K562 (cell line): ENCODE data around the gene LGALS3BP. TPM values are rescaled to one million over a fixed set of nuclear protein-coding genes. Genes with fewer than 3 reads are reported as not detected.

Source experiments
- ATAC-seq: fragments of 200-7000 bp; cut with Tn5 transposase; 3 replicates; pipeline ENCODE4 v1.9.1; 2020; ENCODE audit warnings: moderate library complexity
- BruUV-seq: library from RNA; stranded (reverse); fragments of 400-500 nt; replicated peaks from 2 replicates; lab custom pipeline; 2021; lab: Mats Ljungman, UMichigan
- CTCF ChIA-PET: fragments of 300-600 bp; formaldehyde crosslinking; extraction: SDS; loops from one replicate; lab custom pipeline; 2021; ENCODE audit warnings: low intra/inter-chr PET ratio; lab: Yijun Ruan, JAX
- POLR2A ChIA-PET: fragments of 300-600, 350-650 bp; sonication (Branson Sonifier 250); formaldehyde crosslinking; extraction: SDS; loops from one replicate; lab custom pipeline; 2021; ENCODE audit warnings: antibody characterized with exemption, inconsistent platforms; lab: Yijun Ruan, JAX
- DNase-seq, 4 experiments: peaks; one replicate each; pipeline versions ENCODE4 v3.0.0 to v3.0.0-alpha.2; 2011 to 2018; ENCODE audit warnings: low spot score in 3 of 4, mixed read lengths in 3 of 4; ENCODE audit errors: extremely low read depth in 1 of 4
- FAIRE-seq: peaks from 2 replicates; lab custom pipeline; 2011; peaks lifted over from hg19 to GRCh38; lab: Jason Lieb, UNC
- H2AFZ ChIP-seq: 2 replicates; pipeline ENCODE4 v1.6.0; 2011; ENCODE audit warnings: low read depth, low read length, control low read depth, inconsistent platforms
- H3K27ac ChIP-seq: fragments of 200-600 bp; 3 replicates; pipeline ENCODE4 v1.8.0; 2011; ENCODE audit warnings: low read depth, mild to moderate bottlenecking, control low read depth, inconsistent platforms, low read length, moderate library complexity, mixed read lengths; ENCODE audit errors: extremely low read depth
- H3K27me3 ChIP-seq, 2 experiments: fragments of 300-600 bp in 1 of 2; 2 replicates in 1 of 2; 3 replicates in 1 of 2; pipeline versions ENCODE4 v1.6.0 to v1.8.0; 2011; ENCODE audit warnings: inconsistent platforms in 2 of 2, low read length in 2 of 2, mild to moderate bottlenecking in 1 of 2, mixed read lengths in 1 of 2, moderate library complexity in 1 of 2; ENCODE audit not compliant: control insufficient read depth in 2 of 2, insufficient read depth in 2 of 2
- H3K36me3 ChIP-seq: fragments of 300-600 bp; 3 replicates; pipeline ENCODE4 v1.8.0; 2011; ENCODE audit warnings: mild to moderate bottlenecking, low read length, inconsistent platforms; ENCODE audit not compliant: control insufficient read depth, insufficient read depth
- H3K4me1 ChIP-seq, 2 experiments: fragments of 200-600 bp in 1 of 2; replicated peaks in 1 of 2; 2 replicates in 1 of 2; 3 replicates in 1 of 2; pipeline versions ENCODE4 v1.5.1 to v1.8.0; 2011; ENCODE audit warnings: inconsistent platforms in 2 of 2, low read length in 2 of 2, mild to moderate bottlenecking in 1 of 2, mixed read lengths in 1 of 2, moderate library complexity in 1 of 2; ENCODE audit not compliant: control insufficient read depth in 2 of 2, insufficient read depth in 2 of 2
- H3K4me2 ChIP-seq: 2 replicates; pipeline ENCODE4 v1.6.1; 2011; ENCODE audit warnings: low read length, control low read depth, inconsistent platforms, mixed read lengths; ENCODE audit not compliant: insufficient read depth
- H3K4me3 ChIP-seq: fragments of 200-600 bp; sonication (generic), shearing (Covaris generic); 2 replicates; pipeline ENCODE4 v1.5.1; 2016; ENCODE audit warnings: control low read depth, inconsistent platforms
- H3K79me2 ChIP-seq: fragments of 200-600 bp; 3 replicates; pipeline ENCODE4 v1.8.0; 2011; ENCODE audit warnings: low read length, inconsistent platforms; ENCODE audit not compliant: control insufficient read depth, insufficient read depth
- H3K9ac ChIP-seq, 2 experiments: 2 replicates each; pipeline versions ENCODE4 v1.6.0 to v1.6.1; 2011; ENCODE audit warnings: low read depth in 2 of 2, low read length in 2 of 2, control low read depth in 1 of 2, inconsistent platforms in 1 of 2, mild to moderate bottlenecking in 1 of 2, mixed read lengths in 1 of 2; ENCODE audit not compliant: insufficient read depth in 1 of 2
- H3K9me1 ChIP-seq: one replicate; pipeline ENCODE4 v1.6.0; 2011; ENCODE audit warnings: inconsistent platforms, mild to moderate bottlenecking, low read length, moderate library complexity; ENCODE audit not compliant: control insufficient read depth, insufficient read depth
- H3K9me3 ChIP-seq: replicated peaks from 2 replicates; pipeline ENCODE4 v1.5.1; 2011; ENCODE audit warnings: low read depth, low read length, inconsistent platforms; ENCODE audit not compliant: control insufficient read depth, insufficient read depth
- H4K20me1 ChIP-seq: replicated peaks from 2 replicates; pipeline ENCODE4 v1.6.1; 2011; ENCODE audit warnings: low read length, inconsistent platforms, mixed read lengths; ENCODE audit not compliant: control insufficient read depth, insufficient read depth
- FOSL1 ChIP-seq: fragments of 200-800 bp; sonication (Bioruptor generic); conservative IDR thresholded peaks from 2 replicates; pipeline ENCODE4 v1.6.1; 2016; ENCODE audit warnings: missing genetic modification characterization, missing compliant biosample characterization
- GATAD2B ChIP-seq: fragments of 450-650 bp; IDR thresholded peaks from 2 replicates; pipeline ENCODE4 v1.6.1; 2017; ENCODE audit warnings: mild to moderate bottlenecking, borderline replicate concordance
- HEY1 ChIP-seq: fragments of 250-450 bp; sonication (Bioruptor Pico); IDR thresholded peaks from 2 replicates; pipeline ENCODE4 v1.5.0; 2020; ENCODE audit warnings: mild to moderate bottlenecking, moderate library complexity, borderline replicate concordance
- HMGN3 ChIP-seq: IDR thresholded peaks from 2 replicates; pipeline ENCODE4 v1.6.1; 2011; ENCODE audit warnings: borderline replicate concordance, low read depth, mild to moderate bottlenecking, mixed read lengths, low read length; ENCODE audit not compliant: insufficient read length; ENCODE audit errors: extremely low read depth
- JUN ChIP-seq, 2 experiments: sonication (generic) in 1 of 2; formaldehyde crosslinking in 1 of 2; IDR thresholded peaks; 2 replicates each; pipeline versions ENCODE4 v1.6.1 to v1.8.0; 2012 to 2022; ENCODE audit warnings: borderline replicate concordance in 2 of 2, mild to moderate bottlenecking in 2 of 2, improper control_type of control experiment in 1 of 2, low read depth in 1 of 2, low read length in 1 of 2, missing genetic modification reagents in 1 of 2
- JUND ChIP-seq, 2 experiments: IDR thresholded peaks; 2 replicates in 1 of 2; 3 replicates in 1 of 2; pipeline ENCODE4 v1.6.1; 2011; ENCODE audit warnings: borderline replicate concordance in 2 of 2, low read depth in 2 of 2, low read length in 2 of 2, improper control_type of control experiment in 1 of 2, missing biosample characterization in 1 of 2, missing genetic modification characterization in 1 of 2, missing genetic modification reagents in 1 of 2
- KDM5B ChIP-seq: fragments of 200-600 bp; sonication (generic); IDR thresholded peaks from 2 replicates; pipeline ENCODE4 v1.6.1; 2012; ENCODE audit warnings: low read depth, mild to moderate bottlenecking, moderate library complexity, low read length, control low read depth, inconsistent platforms; ENCODE audit not compliant: insufficient replicate concordance
- TAF7 ChIP-seq: fragments of 450-650 bp; IDR thresholded peaks from 2 replicates; pipeline ENCODE4 v1.6.1; 2016; ENCODE audit warnings: missing genetic modification characterization, missing compliant biosample characterization
- TBL1XR1 ChIP-seq, 2 experiments: IDR thresholded peaks; 2 replicates each; pipeline ENCODE4 v1.6.1; 2012; ENCODE audit warnings: improper control_type of control experiment in 2 of 2, low read length in 2 of 2, mild to moderate bottlenecking in 1 of 2
- TOE1 ChIP-seq, 2 experiments: fragments of 450-650 bp in 1 of 2; sonication (generic) in 1 of 2; formaldehyde crosslinking in 1 of 2; IDR thresholded peaks; 2 replicates each; pipeline versions ENCODE4 v1.7.1 to v1.8.0; 2016 to 2022; ENCODE audit warnings: borderline replicate concordance in 2 of 2, mild to moderate bottlenecking in 2 of 2, antibody characterized with exemption in 1 of 2, inconsistent platforms in 1 of 2, low read depth in 1 of 2, missing genetic modification reagents in 1 of 2, moderate library complexity in 1 of 2
- ZNF133 ChIP-seq: fragments of 250-450 bp; sonication (Bioruptor Pico); IDR thresholded peaks from 2 replicates; pipeline ENCODE4 v1.4.0; 2020; ENCODE audit warnings: mild to moderate bottlenecking
- ZZZ3 ChIP-seq: fragments of 450-650 bp; IDR thresholded peaks from 2 replicates; pipeline ENCODE4 v1.6.1; 2016; ENCODE audit warnings: antibody characterized with exemption, mild to moderate bottlenecking, moderate library complexity
- WGBS: fragments of 100-300 bp; shearing (Covaris generic); methylation state at CpG from one replicate; pipeline ENCODE4 v1.1.6; 2016; ENCODE audit warnings: low coverage, mixed read lengths; ENCODE audit not compliant: insufficient coverage; ENCODE audit errors: missing lambda C conversion rate; 5-methylcytosine and 5-hydroxymethylcytosine counted together
- in situ Hi-C: fragments of 300-500 bp; cut with MboI; formaldehyde crosslinking; loops from 4 replicates; pipeline ENCODE4 v1.15.0; 2018; ENCODE audit warnings: inconsistent platforms, mixed read lengths
- intact Hi-C: fragments of 100-400 bp; cut with micrococcal nuclease; formaldehyde crosslinking; loops from 2 replicates; pipeline ENCODE4 v1.14.2; 2022
- polyA plus RNA-seq, 8 experiments: library from polyadenylated mRNA; depleted of rRNA in 4 of 8; stranded (reverse) in 5 of 8; unstranded in 3 of 8; fragments of >200 nt; fragmentation: Nextera tagmentation in 2 of 8; fragmentation: Illumina TruSeq in 1 of 8; extraction: Ambion mirVana in 2 of 8; extraction: Trizol in 1 of 8; gene quantifications; 2 replicates each; pipeline versions ENCODE4 v1.2.1 to v1.2.3, GENCODE V29; 2011 to 2014; ENCODE audit warnings: inconsistent platforms in 1 of 8, missing spikeins in 1 of 8
- total RNA-seq, 7 experiments: library from RNA; depleted of rRNA in 6 of 7; stranded (reverse); fragments of >200 nt in 6 of 7; fragmentation: Illumina TruSeq in 2 of 7; extraction: Trizol in 2 of 7; gene quantifications; 2 replicates each; pipeline versions ENCODE4 v1.2.1 to v1.2.3, GENCODE V29; 2011 to 2021; ENCODE audit warnings: low replicate concordance in 1 of 7
- TF ChIP-seq, protein P1 (sequence below): fragments of 250-450 bp; sonication (Bioruptor Pico); IDR thresholded peaks from 2 replicates; pipeline ENCODE4 v1.8.0; 2021; ENCODE audit warnings: mild to moderate bottlenecking, moderate library complexity
- TF ChIP-seq, protein P2 (sequence below): fragments of 450-650 bp; formaldehyde crosslinking; IDR thresholded peaks from 2 replicates; pipeline ENCODE4 v1.4.0; 2020; ENCODE audit warnings: mild to moderate bottlenecking, moderate library complexity
- TF ChIP-seq, protein P3 (sequence below): fragments of 250-450 bp; sonication (Bioruptor Pico); IDR thresholded peaks from 2 replicates; pipeline ENCODE4 v1.4.0; 2020

LGALS3BP gene
- total and polyA plus RNA-seq, 9 of the 15 experiments (the other 6 are each of a cell fraction or from before 2014, with no cell fraction given): 0.39 to 5.3 (median 3.2) TPM

DNA sequence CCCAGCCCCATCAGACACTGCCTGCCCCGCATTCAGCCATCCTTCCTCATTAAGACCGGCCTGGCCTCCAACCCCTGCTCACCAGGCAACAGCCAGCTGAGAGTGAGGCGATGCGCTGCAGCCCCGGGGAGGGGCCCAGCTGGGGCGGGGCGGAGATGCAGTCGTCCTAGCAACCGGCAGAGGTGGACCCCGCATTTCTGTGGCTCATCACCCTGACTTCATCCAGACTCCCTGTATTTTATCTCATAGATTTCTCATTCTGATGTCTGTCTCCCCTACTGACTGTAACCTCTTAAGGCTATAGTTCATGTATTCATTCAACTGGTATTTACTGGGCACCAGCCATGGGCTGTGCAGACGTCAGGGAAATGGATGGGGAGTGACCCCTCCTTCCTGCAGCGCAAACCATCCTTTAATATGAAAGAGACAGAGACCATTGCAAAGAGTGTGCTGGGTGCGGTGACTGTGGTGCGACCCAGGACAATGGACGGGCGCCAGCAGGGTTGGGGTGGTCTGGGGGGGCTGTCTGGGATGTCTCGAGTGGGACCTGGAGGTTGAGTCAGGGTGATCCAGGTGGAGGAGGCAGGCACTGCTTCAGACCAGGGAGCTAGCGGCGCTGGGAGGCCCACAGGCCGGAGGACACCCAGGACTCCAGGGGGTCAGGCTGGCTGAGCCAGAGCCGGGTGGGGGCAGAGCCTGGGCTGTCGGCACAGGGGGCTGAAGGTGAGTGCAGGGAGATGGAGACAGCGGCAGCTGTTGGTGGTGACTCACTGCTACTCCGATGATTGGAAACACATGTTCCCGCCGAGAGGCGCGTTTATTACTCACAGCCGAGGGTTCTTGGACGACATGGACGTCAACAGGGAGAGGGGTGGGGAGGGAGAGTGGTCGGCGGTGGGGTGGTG lies 44.1 kb downstream of the LGALS3BP start:
- WGBS: 5% methylated on average over 28 of the region's 33 CpGs
- DNase-seq: peak in 2 of 4 experiments; percentile 23 to 26
- no peaks in the 10 kb centered on the region for H3K9me3 ChIP-seq
- no peak for ATAC-seq
- no peak overlapping the region for H3K4me2 ChIP-seq
- no peaks in the 10 kb centered on the region for H3K36me3 ChIP-seq
- in situ Hi-C loops (no loop called here), intact Hi-C loops (no loop called here)
- peaks cover 3 to 16% of the 10 kb centered on the region in 2 experiments; a peak in 3 of 5 replicates for H3K4me1 ChIP-seq
- ChIA-PET POLR2A (no interaction called here), CTCF (no interaction called here)
- no peak overlapping the region for H3K4me3 ChIP-seq
- H3K27me3 ChIP-seq: peaks cover 43 to 80% of the 10 kb centered on the region in 2 experiments
- H3K79me2 ChIP-seq: no peaks in the 10 kb centered on the region
- 0 out of 2 replicates have a peak, but pooled peaks cover 12% of the 10 kb centered on the region for H4K20me1 ChIP-seq
- peak; percentile 26 for FAIRE-seq
- H3K9ac ChIP-seq: no peak overlapping the region
- BruUV-seq: no TSS peak
- no peaks in the 10 kb centered on the region for H3K9me1 ChIP-seq
- no peak overlapping the region for H2AFZ ChIP-seq
- no peak overlapping the region for H3K27ac ChIP-seq
- no peak for TF ChIP-seq TAF7 (tag)
- TF ChIP-seq FOSL1 (tag): peak; percentile 53; the same call in 1 of the 2 replicates
- TF ChIP-seq, protein P1, sequence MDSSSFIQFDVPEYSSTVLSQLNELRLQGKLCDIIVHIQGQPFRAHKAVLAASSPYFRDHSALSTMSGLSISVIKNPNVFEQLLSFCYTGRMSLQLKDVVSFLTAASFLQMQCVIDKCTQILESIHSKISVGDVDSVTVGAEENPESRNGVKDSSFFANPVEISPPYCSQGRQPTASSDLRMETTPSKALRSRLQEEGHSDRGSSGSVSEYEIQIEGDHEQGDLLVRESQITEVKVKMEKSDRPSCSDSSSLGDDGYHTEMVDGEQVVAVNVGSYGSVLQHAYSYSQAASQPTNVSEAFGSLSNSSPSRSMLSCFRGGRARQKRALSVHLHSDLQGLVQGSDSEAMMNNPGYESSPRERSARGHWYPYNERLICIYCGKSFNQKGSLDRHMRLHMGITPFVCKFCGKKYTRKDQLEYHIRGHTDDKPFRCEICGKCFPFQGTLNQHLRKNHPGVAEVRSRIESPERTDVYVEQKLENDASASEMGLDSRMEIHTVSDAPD: no peak
- TF ChIP-seq, protein P2, sequence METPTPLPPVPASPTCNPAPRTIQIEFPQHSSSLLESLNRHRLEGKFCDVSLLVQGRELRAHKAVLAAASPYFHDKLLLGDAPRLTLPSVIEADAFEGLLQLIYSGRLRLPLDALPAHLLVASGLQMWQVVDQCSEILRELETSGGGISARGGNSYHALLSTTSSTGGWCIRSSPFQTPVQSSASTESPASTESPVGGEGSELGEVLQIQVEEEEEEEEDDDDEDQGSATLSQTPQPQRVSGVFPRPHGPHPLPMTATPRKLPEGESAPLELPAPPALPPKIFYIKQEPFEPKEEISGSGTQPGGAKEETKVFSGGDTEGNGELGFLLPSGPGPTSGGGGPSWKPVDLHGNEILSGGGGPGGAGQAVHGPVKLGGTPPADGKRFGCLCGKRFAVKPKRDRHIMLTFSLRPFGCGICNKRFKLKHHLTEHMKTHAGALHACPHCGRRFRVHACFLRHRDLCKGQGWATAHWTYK (CRISPR knock-in tag): no peak
- TF ChIP-seq HEY1 (CRISPR knock-in tag): no peak
- 0 out of 2 replicates have a peak, but pooled peaks have one; percentile 19 for TF ChIP-seq JUND (IDR thresholded peaks at IDR 0.05; ENCODE audit: borderline replicate concordance, low read depth, low read length)
- TF ChIP-seq JUND (tag; IDR thresholded peaks at IDR 0.05; ENCODE audit: borderline replicate concordance, low read depth, low read length): no peak
- no peak for TF ChIP-seq TOE1 (IDR thresholded peaks at IDR 0.05; ENCODE audit: borderline replicate concordance)
- TF ChIP-seq TOE1 (CRISPR knock-in tag; IDR thresholded peaks at IDR 0.05; ENCODE audit: borderline replicate concordance, low read depth): no peak
- no peak for TF ChIP-seq KDM5B
- TF ChIP-seq ZNF133: no peak
- TF ChIP-seq, protein P3, sequence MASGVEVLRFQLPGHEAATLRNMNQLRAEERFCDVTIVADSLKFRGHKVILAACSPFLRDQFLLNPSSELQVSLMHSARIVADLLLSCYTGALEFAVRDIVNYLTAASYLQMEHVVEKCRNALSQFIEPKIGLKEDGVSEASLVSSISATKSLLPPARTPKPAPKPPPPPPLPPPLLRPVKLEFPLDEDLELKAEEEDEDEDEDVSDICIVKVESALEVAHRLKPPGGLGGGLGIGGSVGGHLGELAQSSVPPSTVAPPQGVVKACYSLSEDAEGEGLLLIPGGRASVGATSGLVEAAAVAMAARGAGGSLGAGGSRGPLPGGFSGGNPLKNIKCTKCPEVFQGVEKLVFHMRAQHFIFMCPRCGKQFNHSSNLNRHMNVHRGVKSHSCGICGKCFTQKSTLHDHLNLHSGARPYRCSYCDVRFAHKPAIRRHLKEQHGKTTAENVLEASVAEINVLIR (CRISPR knock-in tag): no peak
- no peak for TF ChIP-seq GATAD2B
- TF ChIP-seq TBL1XR1 (IDR thresholded peaks at IDR 0.05; ENCODE audit: low read length in 2 of 2): no peak
- TF ChIP-seq ZZZ3: no peak
- TF ChIP-seq JUN (IDR thresholded peaks at IDR 0.05; ENCODE audit: borderline replicate concordance, low read depth, low read length): 0 out of 2 replicates have a peak, but pooled peaks have one; percentile 10
- no peak for TF ChIP-seq JUN (CRISPR knock-in tag; IDR thresholded peaks at IDR 0.05; ENCODE audit: borderline replicate concordance)
- TF ChIP-seq HMGN3: no peak
